CD4-positive, alpha-beta T cell treated with Interleukin-17A for 4 hours (primary cell): ENCODE data around the gene CELA2A.
"Not testable (repeated sequence)": the region's sequence is repeated elsewhere in the genome, so short reads cannot be mapped to it uniquely, and the experiment has no call there.

Experiments
- DNase-seq: peaks from one replicate; pipeline ENCODE4 v3.0.0-alpha.2; 2020; ENCODE audit warnings: mixed read lengths

The CELA2A gene

DNA sequence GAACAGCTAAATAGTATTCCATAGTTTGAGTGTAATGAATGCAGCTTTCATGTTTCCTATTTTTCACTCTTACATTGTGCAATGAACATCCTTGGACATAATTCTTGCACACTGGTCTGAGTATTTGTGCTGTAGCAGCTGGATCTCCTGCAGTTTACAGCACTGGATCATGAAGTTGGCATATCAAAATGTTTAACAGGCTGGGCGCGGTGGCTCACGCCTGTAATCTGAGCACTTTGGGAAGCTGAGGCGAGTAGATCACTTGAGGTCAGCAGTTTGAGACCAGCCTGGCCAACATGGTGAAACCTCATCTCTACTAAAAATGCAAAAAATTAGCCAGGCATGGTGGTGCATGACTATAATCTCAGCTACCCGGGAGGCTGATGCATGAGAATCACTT lies 14.5 kb downstream of the CELA2A start:
- not testable (repeated sequence) for DNase-seq

DNA sequence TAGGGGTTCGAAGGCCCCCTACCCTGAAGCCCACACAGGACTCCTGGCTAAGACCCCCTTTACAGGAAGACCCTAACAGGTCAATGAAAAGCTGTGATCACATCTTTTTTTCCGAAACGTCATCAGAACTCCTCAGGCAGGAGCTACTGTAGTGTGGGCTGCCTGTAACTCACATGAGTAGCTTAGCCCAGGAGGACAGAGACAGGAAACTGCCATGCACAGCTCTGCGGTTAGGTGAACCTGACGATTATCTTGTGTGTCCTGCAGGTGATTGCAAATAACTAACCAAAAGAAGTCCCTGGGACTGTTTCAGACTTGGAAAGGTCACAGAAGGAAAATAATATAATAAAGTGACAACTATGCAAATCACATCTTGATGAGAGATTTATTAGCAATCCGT lies 15.2 kb downstream of the CELA2A start:
- DNase-seq = not testable (repeated sequence)

DNA sequence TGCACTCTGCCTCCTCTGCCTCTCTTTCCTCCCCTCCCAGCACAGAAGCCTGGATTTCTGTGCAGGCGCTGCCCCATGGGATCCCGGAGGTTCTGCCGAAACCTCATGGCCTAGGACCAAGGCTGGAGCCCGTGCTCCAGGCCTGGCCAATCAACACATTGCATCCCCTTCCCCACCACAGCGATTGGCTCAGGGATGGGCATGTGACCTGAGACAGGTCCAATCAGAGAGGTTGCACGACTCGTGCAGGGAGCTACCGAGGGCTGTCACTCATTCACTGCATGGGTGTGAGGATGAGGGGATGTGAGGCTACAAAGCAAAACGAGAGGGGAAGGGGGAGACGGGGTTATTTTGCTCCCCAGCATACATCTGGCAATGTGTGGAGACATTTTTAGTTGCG lies 16.1 kb downstream of the CELA2A start:
- DNase-seq = no peak

- DNase-seq = no peak
These were observed 19.3 kb downstream of the CELA2A start, which contains the start of gene CELA2B for GRCh38 chr1:15475752-15476314. CELA2B (plus strand) TSS chr1:15476104; CDS start chr1:15476126, 22 bp downstream.

GRCh38 chr1:15476927-15477326 lies 20.4 kb downstream of the CELA2A start:
- no peak for DNase-seq

- no peak for DNase-seq
These were observed 21.2 kb downstream of the CELA2A start for GRCh38 chr1:15477646-15478212.

GRCh38 chr1:15479654-15480347 lies 23.3 kb downstream of the CELA2A start:
- DNase-seq = no peak

- not testable (repeated sequence) for DNase-seq
These were observed 25.9 kb downstream of the CELA2A start for GRCh38 chr1:15482455-15482854.

DNA sequence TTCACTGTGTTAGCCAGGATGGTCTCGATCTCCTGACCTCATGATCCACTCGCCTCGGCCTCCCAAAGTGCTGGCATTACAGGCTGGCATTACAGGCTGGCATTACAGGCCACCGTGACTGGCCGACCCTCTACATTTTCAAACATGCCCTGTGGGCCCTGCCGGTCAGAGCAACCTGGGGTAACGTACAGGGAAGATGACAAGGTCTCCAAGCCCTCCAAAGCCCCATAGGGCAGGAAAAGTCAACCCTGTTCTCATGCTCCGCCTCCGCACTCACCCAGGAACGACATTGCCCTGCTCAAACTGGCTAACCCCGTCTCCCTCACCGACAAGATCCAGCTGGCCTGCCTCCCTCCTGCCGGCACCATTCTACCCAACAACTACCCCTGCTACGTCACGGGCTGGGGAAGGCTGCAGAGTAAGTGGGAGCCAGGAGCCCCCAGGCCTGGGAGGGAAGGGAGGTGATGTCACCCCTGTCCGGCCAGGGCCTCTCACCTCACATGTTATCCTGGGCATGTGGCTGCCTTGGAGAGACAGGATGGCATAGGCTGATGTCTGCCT lies 26.5 kb downstream of the CELA2A start:
- not testable (repeated sequence) for DNase-seq

DNA sequence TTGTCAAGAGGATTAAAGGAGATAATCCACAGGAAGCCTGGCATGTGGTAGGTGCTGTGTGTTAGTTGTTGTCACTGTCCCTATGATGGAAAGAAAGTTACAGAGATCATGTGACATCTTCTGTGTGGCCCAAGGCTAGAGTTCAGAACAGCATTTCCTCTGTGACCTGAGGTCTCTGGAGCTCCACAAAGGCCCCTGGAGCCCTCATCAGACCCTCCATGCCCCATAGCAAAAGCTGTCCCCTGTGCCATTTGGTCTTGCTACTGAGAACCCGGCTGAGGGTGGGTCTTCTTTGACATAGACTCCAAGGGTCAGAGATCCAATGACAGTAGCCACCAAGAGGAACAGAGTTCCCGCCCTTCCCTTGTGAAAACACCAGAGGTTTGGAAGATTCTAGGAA lies 27.4 kb downstream of the CELA2A start:
- no peak for DNase-seq

- not testable (repeated sequence) for DNase-seq
These were observed 27.9 kb downstream of the CELA2A start for GRCh38 chr1:15484443-15484842.

DNA sequence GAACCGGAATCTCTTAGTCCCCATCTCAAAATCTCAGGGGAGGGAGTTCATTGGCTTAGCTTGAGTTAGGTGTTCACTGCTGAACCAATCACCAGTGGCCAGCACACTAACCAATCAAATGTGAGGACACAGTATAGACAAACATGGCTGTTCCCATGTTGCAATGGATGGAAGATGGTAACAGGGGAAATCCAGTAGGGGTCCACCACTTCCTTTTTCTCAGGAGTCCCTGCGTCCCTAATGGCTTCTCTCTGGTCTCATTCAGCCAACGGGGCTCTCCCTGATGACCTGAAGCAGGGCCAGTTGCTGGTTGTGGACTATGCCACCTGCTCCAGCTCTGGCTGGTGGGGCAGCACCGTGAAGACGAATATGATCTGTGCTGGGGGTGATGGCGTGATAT lies 29.1 kb downstream of the CELA2A start:
- DNase-seq = no peak

DNA sequence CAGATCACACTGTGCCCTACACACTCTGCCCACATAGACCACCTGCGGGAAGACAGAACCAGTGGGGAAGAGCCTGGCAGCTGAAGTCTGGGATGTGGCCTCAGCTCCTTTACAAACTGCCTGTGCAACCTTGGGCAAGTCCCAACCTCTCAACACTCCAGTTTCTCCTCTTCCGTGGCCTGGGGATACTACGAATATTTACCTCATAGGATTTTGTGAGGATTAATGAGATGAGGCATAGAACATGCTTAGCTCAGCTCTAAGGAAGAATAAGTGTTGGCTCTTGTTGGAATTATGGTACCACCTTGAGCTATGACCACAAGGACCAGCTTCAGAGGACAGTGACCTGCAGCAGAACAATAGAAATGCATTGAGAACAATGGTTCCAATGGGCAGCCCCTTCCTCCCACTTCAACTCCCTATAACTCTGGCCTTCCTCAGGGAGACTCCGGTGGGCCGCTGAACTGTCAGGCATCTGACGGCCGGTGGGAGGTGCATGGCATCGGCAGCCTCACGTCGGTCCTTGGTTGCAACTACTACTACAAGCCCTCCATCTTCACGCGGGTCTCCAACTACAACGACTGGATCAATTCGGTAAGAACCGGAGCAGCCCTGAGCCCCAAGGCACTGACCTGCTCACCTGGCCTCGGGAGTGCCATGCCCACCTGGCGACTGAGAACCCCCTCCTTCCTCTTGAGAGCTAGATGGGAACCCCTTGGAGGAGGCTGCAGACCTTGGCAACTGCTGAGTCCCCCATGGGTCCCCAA lies 30.5 kb downstream of the CELA2A start:
- DNase-seq = not testable (repeated sequence)

DNA sequence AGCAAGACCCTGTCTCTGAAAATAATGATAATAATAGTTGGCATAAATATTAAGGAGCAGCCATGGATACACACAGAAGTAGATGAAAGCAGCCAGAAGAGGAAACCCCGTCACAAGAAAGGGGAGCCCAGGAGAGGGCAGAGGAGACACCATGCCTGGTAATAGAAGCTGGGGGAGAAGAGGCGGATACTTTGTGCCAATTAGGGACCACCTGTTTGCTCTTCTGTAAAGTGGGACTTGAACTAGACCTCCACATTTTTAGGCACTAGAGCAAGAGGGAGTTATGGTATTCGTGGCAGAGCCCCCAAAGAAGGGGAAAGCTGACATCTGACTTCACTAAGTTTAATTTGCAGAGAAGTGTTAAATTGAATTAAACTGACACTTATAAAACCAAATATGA lies 31.8 kb downstream of the CELA2A start:
- DNase-seq = no peak

- no peak for DNase-seq
These were observed 32.7 kb downstream of the CELA2A start for GRCh38 chr1:15489052-15489736.

DNA sequence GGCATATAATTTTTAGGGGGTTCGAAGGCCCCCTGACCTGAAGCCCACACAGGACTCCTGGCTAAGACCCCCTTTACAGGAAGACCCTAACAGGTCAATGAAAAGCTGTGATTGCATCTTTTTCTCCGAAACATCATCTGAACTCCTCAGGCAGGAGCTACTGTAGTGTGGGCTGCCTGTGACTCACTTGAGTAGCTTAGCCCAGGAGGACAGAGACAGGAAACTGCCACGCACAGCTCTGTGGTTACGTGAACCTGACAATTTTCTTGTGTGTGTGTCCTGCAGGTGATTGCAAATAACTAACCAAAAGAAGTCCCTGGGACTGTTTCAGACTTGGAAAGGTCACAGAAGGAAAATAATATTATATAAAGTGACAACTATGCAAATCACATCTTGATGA lies 34.5 kb downstream of the CELA2A start:
- DNase-seq = peak; percentile 6

DNA sequence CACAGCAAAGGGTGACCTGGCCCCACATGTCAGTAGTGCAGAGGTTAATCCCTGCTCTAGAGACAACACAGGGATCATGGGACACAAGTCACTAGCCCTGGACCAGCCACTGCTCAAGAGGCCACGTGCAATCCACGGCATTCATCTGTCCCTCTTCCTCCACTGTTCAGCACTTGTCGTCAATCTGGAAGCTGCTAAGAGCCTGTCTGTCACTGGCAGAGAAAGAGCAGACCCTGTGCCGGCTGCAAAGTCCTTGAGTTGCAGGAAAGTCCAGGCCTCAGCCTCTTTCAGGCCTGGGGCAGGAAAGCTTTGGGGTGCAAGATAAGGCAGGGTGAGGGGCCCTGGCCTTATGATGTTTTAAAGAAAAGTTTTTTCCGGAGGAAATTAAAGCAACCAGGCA lies 36.1 kb downstream of the CELA2A start:
- DNase-seq = no peak

- DNase-seq = no peak
These were observed 37.4 kb downstream of the CELA2A start for GRCh38 chr1:15493869-15494390.

GRCh38 chr1:15500184-15501178 lies 43.9 kb downstream of the CELA2A start:
- DNase-seq = no peak

DNA sequence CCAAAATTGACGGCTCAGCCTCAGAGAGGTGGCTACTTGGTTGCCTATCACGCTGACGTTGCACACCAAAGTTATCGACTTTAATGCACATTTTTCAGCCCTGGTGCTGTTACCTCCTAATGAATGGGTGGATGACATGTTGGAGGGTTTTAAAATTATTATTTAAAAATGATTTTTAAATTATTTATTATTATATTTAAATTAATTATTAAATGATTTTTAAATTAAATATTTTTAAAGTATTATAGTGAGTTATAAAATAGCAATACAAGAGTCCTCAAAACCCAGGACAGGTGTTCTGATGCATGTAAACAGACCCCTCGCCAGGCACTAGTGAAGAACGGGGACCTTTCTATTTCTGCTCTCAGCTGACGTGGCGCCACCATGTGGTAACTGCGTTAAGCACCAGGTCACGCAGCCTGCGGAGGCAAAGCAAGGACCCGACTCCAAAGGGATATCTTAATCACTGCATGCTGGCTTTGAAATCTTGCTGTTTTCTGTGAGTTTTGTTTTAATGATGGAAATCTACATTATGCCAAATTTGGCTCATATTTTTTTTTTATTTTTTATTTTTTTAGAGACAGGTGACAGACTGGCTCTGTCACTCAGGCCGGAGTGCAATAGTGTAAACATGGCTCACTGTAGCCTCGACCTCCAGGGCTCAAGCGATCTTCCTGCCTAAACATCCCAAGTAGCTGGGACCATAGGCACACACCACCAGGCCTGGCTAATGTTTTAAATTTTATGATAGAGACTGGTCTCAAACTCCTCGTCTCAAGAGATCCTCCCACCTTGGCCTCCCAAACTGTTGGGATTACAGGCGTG lies 44.9 kb downstream of the CELA2A start:
- peak; percentile 63 for DNase-seq
